ENCODE measurements around the gene USP24. TPM values are rescaled to one million over a fixed set of nuclear protein-coding genes. Genes with fewer than 3 reads are reported as not detected.

The USP24 gene
- total RNA-seq, 1 experiment from 2014 or later: 40.9 TPM

- ATAC-seq (no peak), DNase-seq (ENCODE audit: low spot score) (no peak)
- Mint-ChIP-seq H3K27me3 (ENCODE audit: low read depth) (peaks cover 36% of the 10 kb centered on the region), H3K27ac (no peak overlapping the region), H3K4me3 (no peak overlapping the region), H3K9me3 (no peaks in the 10 kb centered on the region), H3K4me1 (peaks cover 44% of the 10 kb centered on the region), H3K36me3 (peaks cover 18% of the 10 kb centered on the region)
- ChIA-PET CTCF (interaction anchor here (4.6 to 8.7 kb wide), 2 partner anchors 21 to 98 kb away, joined by 17 to 64 read pairs; no protein-coding TSS in a partner anchor), POLR2A (no interaction called here)
- TF ChIP-seq ERG (CRISPR knock-in tag; IDR thresholded peaks at IDR 0.05) (no peak), E2F5 (CRISPR knock-in tag; IDR thresholded peaks at IDR 0.05) (no peak), ZNF317 (CRISPR knock-in tag; IDR thresholded peaks at IDR 0.05; ENCODE audit: borderline replicate concordance, low read depth) (no peak), ZBTB43 (CRISPR knock-in tag; IDR thresholded peaks at IDR 0.05) (no peak), ZNF232 (CRISPR knock-in tag; IDR thresholded peaks at IDR 0.05) (no peak), ZNF138 (CRISPR knock-in tag; conservative IDR thresholded peaks at IDR 0.05) (no peak), ATF2 (CRISPR knock-in tag; IDR thresholded peaks at IDR 0.05; ENCODE audit: borderline replicate concordance, low read depth) (no peak), ATF6 (CRISPR knock-in tag; IDR thresholded peaks at IDR 0.05) (no peak), GTF2I (CRISPR knock-in tag; conservative IDR thresholded peaks at IDR 0.05) (no peak), USF1 (CRISPR knock-in tag; IDR thresholded peaks at IDR 0.05) (no peak), ZNF281 (CRISPR knock-in tag; IDR thresholded peaks at IDR 0.05) (no peak), GRHL2 (CRISPR knock-in tag; IDR thresholded peaks at IDR 0.05; ENCODE audit: insufficient replicate concordance, severe bottlenecking) (no peak), NFYB (CRISPR knock-in tag; conservative IDR thresholded peaks at IDR 0.05; ENCODE audit: low read depth) (no peak)
These were observed 172.2 kb downstream of the USP24 start for GRCh38 chr1:55043011-55043410.

- POLR2A ChIA-PET: no interaction called here
- Mint-ChIP-seq H3K4me1 (peaks cover 48% of the 10 kb centered on the region), H3K9me3 (no peaks in the 10 kb centered on the region), H3K4me3 (peak overlapping the region; percentile 86), H3K27ac (no peak overlapping the region), H3K36me3 (peaks cover 8% of the 10 kb centered on the region), H3K27me3 (ENCODE audit: low read depth) (peaks cover 48% of the 10 kb centered on the region)
- no peak for ATAC-seq
- CTCF ChIA-PET: interaction anchor here (1.2 to 8.7 kb wide), 4 partner anchors 20 to 97 kb away, joined by 5 to 64 read pairs (median 16); no protein-coding TSS in a partner anchor
- no peak for DNase-seq (ENCODE audit: low spot score)
- no peak for TF ChIP-seq SMAD3 (CRISPR knock-in tag; IDR thresholded peaks at IDR 0.05; ENCODE audit: borderline replicate concordance)
- no peak for TF ChIP-seq HMGA2 (CRISPR knock-in tag; IDR thresholded peaks at IDR 0.05)
- no peak for TF ChIP-seq CBFB (CRISPR knock-in tag; IDR thresholded peaks at IDR 0.05; ENCODE audit: low read depth)
- no peak for TF ChIP-seq STAT6 (CRISPR knock-in tag; conservative IDR thresholded peaks at IDR 0.05; ENCODE audit: low read depth)
- no peak for TF ChIP-seq ETV6 (CRISPR knock-in tag; IDR thresholded peaks at IDR 0.05)
- TF ChIP-seq KAT7 (CRISPR knock-in tag; IDR thresholded peaks at IDR 0.05; ENCODE audit: borderline replicate concordance): no peak
These were observed 173.6 kb downstream of the USP24 start for GRCh38 chr1:55041613-55042012.
